SH-SY5Y (cell line): ENCODE results near the gene KIAA0753.

ENCODE experiments used
- GATA2 ChIP-seq: IDR thresholded peaks from 2 replicates; pipeline ENCODE4 v1.6.1; 2011; ENCODE audit warnings: mild to moderate bottlenecking, low read depth, low read length
- GATA3 ChIP-seq: IDR thresholded peaks from 2 replicates; pipeline ENCODE4 v1.6.1; 2011; ENCODE audit warnings: low read depth, mild to moderate bottlenecking, low read length, moderate library complexity

- TF ChIP-seq GATA2 (no peak), GATA3 (no peak)
Measured at GRCh38 chr17:6627019-6627418, 13.5 kb downstream of the KIAA0753 start.
